ENCODE data around the gene PLXNA4.

PLXNA4 gene

GRCh38 chr7:132080967-132081668, 495.2 kb downstream of the PLXNA4 start:
- DNase-seq (ENCODE audit: low spot score) = no peak

- no peak for DNase-seq (ENCODE audit: low spot score)
Measured at GRCh38 chr7:132080467-132080866, 495.8 kb downstream of the PLXNA4 start.

- DNase-seq (ENCODE audit: low spot score) = no peak
Measured at GRCh38 chr7:132078891-132079735, 497.2 kb downstream of the PLXNA4 start.

GRCh38 chr7:132077971-132078685, 498.1 kb downstream of the PLXNA4 start:
- DNase-seq (ENCODE audit: low spot score) = no peak

GRCh38 chr7:132076301-132077035, 499.8 kb downstream of the PLXNA4 start:
- DNase-seq (ENCODE audit: low spot score) = peak; percentile 76

- no peak for DNase-seq (ENCODE audit: low spot score)
Measured at GRCh38 chr7:132075515-132075914, 500.8 kb downstream of the PLXNA4 start.

- no peak for DNase-seq (ENCODE audit: low spot score)
Measured at GRCh38 chr7:132073920-132074589, 502.2 kb downstream of the PLXNA4 start.
